OCI-LY3 (cell line): ENCODE data around the gene CEP85L.

Experiments used
- EZH2phosphoT487 ChIP-seq: fragments of 200-600 bp; shearing (Covaris generic); IDR thresholded peaks from 2 replicates; pipeline ENCODE4 v1.6.1; 2018; ENCODE audit warnings: antibody characterized with exemption, mixed run types, low read depth
- TF ChIP-seq, protein P1 (sequence below): fragments of 200-600, 300-600 bp; sonication (generic); IDR thresholded peaks from 2 replicates; pipeline ENCODE4 v1.5.1; 2014; ENCODE audit warnings: antibody characterized with exemption, low read length, low read depth

DNA sequence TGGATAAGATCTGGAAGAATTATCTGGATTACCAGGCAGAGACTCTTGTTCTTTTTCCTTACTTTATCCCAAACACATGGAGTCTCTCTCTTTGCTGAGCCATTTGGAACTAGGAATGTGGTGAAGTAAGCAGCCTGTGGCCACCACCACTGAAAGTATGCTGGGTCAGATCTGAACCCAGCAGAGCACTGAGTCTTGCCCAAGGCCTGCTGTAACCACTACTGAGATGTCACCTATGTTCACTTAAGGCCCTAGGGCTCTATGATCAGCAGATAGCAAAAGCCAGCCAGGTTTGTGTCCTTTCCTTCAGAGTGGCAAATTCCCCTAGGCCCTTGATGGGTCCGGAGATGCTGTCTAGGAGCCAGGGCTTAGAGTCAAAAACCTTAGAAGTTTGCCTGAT lies 206.6 kb downstream of the CEP85L start:
- TF ChIP-seq, protein P1, sequence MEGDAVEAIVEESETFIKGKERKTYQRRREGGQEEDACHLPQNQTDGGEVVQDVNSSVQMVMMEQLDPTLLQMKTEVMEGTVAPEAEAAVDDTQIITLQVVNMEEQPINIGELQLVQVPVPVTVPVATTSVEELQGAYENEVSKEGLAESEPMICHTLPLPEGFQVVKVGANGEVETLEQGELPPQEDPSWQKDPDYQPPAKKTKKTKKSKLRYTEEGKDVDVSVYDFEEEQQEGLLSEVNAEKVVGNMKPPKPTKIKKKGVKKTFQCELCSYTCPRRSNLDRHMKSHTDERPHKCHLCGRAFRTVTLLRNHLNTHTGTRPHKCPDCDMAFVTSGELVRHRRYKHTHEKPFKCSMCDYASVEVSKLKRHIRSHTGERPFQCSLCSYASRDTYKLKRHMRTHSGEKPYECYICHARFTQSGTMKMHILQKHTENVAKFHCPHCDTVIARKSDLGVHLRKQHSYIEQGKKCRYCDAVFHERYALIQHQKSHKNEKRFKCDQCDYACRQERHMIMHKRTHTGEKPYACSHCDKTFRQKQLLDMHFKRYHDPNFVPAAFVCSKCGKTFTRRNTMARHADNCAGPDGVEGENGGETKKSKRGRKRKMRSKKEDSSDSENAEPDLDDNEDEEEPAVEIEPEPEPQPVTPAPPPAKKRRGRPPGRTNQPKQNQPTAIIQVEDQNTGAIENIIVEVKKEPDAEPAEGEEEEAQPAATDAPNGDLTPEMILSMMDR: no peak
- no peak for TF ChIP-seq EZH2phosphoT487
